WTC11 (cell line): Measurements from ENCODE around the gene MOB3A. TPM values are rescaled to one million over a fixed set of nuclear protein-coding genes. Genes with fewer than 3 reads are reported as not detected.

Experiments
- ATAC-seq: fragments of 200-7000 bp; cut with Tn5 transposase; 2 replicates; pipeline ENCODE4 v1.10.0; 2021; ENCODE audit warnings: mild to moderate bottlenecking, moderate library complexity
- CTCF ChIA-PET: fragments of 300-600 bp; sonication (Branson Sonifier 250); formaldehyde crosslinking; loops from one replicate; lab custom pipeline; 2021; ENCODE audit warnings: antibody characterized with exemption; lab: Charles Lee
- POLR2A ChIA-PET: fragments of 350-600 bp; sonication (Branson Sonifier 250); formaldehyde crosslinking; loops from one replicate; lab custom pipeline; 2021; ENCODE audit warnings: antibody characterized with exemption; lab: Charles Lee
- DNase-seq: peaks from one replicate; pipeline ENCODE4 v3.0.0; 2021; ENCODE audit warnings: low spot score
- H3K27ac Mint-ChIP-seq: 2 replicates; pipeline ENCODE4 v1.8.0; 2021; ENCODE audit warnings: mixed read lengths
- H3K27me3 Mint-ChIP-seq: 2 replicates; pipeline ENCODE4 v1.8.0; 2021; ENCODE audit warnings: low read depth, mild to moderate bottlenecking, moderate library complexity, mixed read lengths
- H3K36me3 Mint-ChIP-seq: 2 replicates; pipeline ENCODE4 v1.8.0; 2021; ENCODE audit warnings: mixed read lengths
- H3K4me1 Mint-ChIP-seq: 2 replicates; pipeline ENCODE4 v1.8.0; 2022; ENCODE audit warnings: mixed read lengths
- H3K4me3 Mint-ChIP-seq: 2 replicates; pipeline ENCODE4 v1.8.0; 2021; ENCODE audit warnings: mild to moderate bottlenecking, moderate library complexity, mixed read lengths
- H3K9me3 Mint-ChIP-seq: 2 replicates; pipeline ENCODE4 v1.8.0; 2021; ENCODE audit warnings: mixed read lengths
- ATF1 ChIP-seq: sonication (generic); formaldehyde crosslinking; IDR thresholded peaks from 2 replicates; pipeline ENCODE4 v1.8.1; 2023; ENCODE audit warnings: mild to moderate bottlenecking, moderate library complexity, missing genetic modification reagents
- CBFB ChIP-seq: sonication (generic); formaldehyde crosslinking; IDR thresholded peaks from 2 replicates; pipeline ENCODE4 v1.8.1; 2022; ENCODE audit warnings: mild to moderate bottlenecking, low read depth, missing genetic modification reagents
- CREB1 ChIP-seq: sonication (generic); formaldehyde crosslinking; IDR thresholded peaks from 2 replicates; pipeline ENCODE4 v1.8.0; 2023; ENCODE audit warnings: mild to moderate bottlenecking, missing genetic modification reagents
- CREM ChIP-seq: sonication (generic); formaldehyde crosslinking; IDR thresholded peaks from 2 replicates; pipeline ENCODE4 v1.8.1; 2022; ENCODE audit warnings: mild to moderate bottlenecking, missing genetic modification reagents, moderate library complexity
- FOXK1 ChIP-seq: sonication (generic); formaldehyde crosslinking; IDR thresholded peaks from 2 replicates; pipeline ENCODE4 v1.8.0; 2022; ENCODE audit warnings: mild to moderate bottlenecking, moderate library complexity, missing genetic modification reagents
- FOXP1 ChIP-seq: sonication (generic); formaldehyde crosslinking; IDR thresholded peaks from 2 replicates; pipeline ENCODE4 v1.8.0; 2022; ENCODE audit warnings: missing genetic modification reagents, mild to moderate bottlenecking, moderate library complexity, borderline replicate concordance
- GABPB1 ChIP-seq: sonication (generic); formaldehyde crosslinking; IDR thresholded peaks from 2 replicates; pipeline ENCODE4 v1.8.1; 2023; ENCODE audit warnings: mild to moderate bottlenecking, missing genetic modification reagents
- JUN ChIP-seq: sonication (generic); formaldehyde crosslinking; IDR thresholded peaks from 2 replicates; pipeline ENCODE4 v1.8.0; 2023; ENCODE audit warnings: mild to moderate bottlenecking, missing genetic modification reagents
- NFE2L1 ChIP-seq: sonication (generic); formaldehyde crosslinking; IDR thresholded peaks from 2 replicates; pipeline ENCODE4 v1.8.1; 2023; ENCODE audit warnings: missing genetic modification reagents
- NR1H2 ChIP-seq: sonication (generic); formaldehyde crosslinking; IDR thresholded peaks from 2 replicates; pipeline ENCODE4 v1.9.0; 2021; ENCODE audit warnings: mild to moderate bottlenecking, moderate library complexity, missing genetic modification reagents
- PRRX2 ChIP-seq: fragments of 250-450 bp; sonication (Bioruptor Pico); IDR thresholded peaks from 2 replicates; pipeline ENCODE4 v1.8.0; 2021; ENCODE audit warnings: mild to moderate bottlenecking
- RELA ChIP-seq: sonication (generic); formaldehyde crosslinking; IDR thresholded peaks from 2 replicates; pipeline ENCODE4 v1.8.1; 2022; ENCODE audit warnings: missing genetic modification reagents, mild to moderate bottlenecking, borderline replicate concordance
- TCF7 ChIP-seq: sonication (generic); formaldehyde crosslinking; IDR thresholded peaks from 2 replicates; pipeline ENCODE4 v1.8.0; 2022; ENCODE audit warnings: mild to moderate bottlenecking, low read depth, missing genetic modification reagents, moderate library complexity
- ZNF423 ChIP-seq: fragments of 250-450 bp; sonication (Bioruptor Pico); IDR thresholded peaks from 2 replicates; pipeline ENCODE4 v2.1.2; 2022; ENCODE audit warnings: mild to moderate bottlenecking, moderate library complexity
- total RNA-seq: library from RNA; stranded (reverse); gene quantifications from 3 replicates; pipeline ENCODE4 v1.2.3, GENCODE V29; 2021
- TF ChIP-seq, protein P1 (sequence below): sonication (generic); formaldehyde crosslinking; conservative IDR thresholded peaks from 2 replicates; pipeline ENCODE4 v1.8.1; 2022; ENCODE audit warnings: mild to moderate bottlenecking, missing genetic modification reagents
- TF ChIP-seq, protein P2 (sequence below): fragments of 250-450 bp; sonication (Bioruptor Pico); conservative IDR thresholded peaks from 2 replicates; pipeline ENCODE4 v1.9.0; 2021; ENCODE audit warnings: mild to moderate bottlenecking
- TF ChIP-seq, protein P3 (sequence below): sonication (generic); formaldehyde crosslinking; IDR thresholded peaks from 2 replicates; pipeline ENCODE4 v1.8.1; 2022; ENCODE audit warnings: low read depth, missing genetic modification reagents, borderline replicate concordance
- TF ChIP-seq, protein P4 (sequence below): sonication (generic); formaldehyde crosslinking; IDR thresholded peaks from 2 replicates; pipeline ENCODE4 v1.8.0; 2022; ENCODE audit warnings: mild to moderate bottlenecking, missing genetic modification reagents
- TF ChIP-seq, protein P5 (sequence below): fragments of 250-450 bp; sonication (Bioruptor Pico); IDR thresholded peaks from 2 replicates; pipeline ENCODE4 v1.8.0; 2021; ENCODE audit warnings: mild to moderate bottlenecking
- TF ChIP-seq, protein P6 (sequence below): sonication (generic); formaldehyde crosslinking; IDR thresholded peaks from 2 replicates; pipeline ENCODE4 v1.8.1; 2023; ENCODE audit warnings: mild to moderate bottlenecking, moderate library complexity, missing genetic modification reagents

The MOB3A gene
- total RNA-seq, 1 experiment from 2014 or later = 8.1 TPM

DNA sequence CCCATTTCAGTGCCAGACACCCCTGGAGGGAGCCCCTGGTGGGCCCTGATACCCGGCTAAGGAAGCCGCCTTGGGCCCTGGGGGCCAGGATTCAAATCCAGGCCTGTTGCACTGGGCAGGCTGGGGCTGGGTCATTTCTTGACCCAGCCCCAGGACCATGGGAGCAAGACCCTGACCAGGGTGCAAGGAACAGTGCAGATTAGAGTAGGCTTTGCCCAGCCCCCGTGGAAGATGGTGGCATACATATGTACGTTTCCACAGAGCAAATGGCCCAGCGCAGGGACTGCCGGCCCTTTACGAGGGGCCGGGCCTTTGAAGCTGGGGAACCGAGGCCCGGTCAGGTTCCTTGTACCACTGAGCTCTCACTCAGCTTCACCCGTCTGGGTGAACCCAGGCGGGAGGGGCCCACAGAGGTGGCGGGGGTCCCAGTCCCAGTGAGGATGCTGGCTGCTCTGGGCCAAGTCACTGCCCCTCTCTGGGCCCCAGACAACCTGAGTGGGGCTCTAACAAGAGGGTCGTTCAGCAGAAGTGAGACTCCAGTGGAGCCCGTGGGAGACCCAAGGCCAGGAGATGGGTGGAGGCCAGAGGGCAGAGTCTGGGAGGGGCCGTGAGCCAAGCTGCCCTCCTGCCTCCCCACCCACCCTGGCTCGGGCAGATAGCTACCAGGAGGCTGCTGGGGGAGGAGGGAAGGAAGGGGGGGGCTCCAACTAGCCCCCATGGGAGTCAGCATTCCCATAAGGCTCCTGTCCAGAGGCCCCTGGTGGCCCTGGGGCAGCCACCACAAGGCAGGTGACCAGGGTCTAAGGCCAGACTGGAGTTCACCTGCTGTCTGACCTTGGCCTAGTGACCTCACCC is 47.8 kb downstream of the MOB3A start:
- POLR2A ChIA-PET = interaction anchor here (0.9 to 1.0 kb wide), 2 partner anchors 13 to 25 kb away, joined by 3 to 4 read pairs; no protein-coding TSS in a partner anchor
- Mint-ChIP-seq H3K36me3 (0 out of 2 replicates have a peak, but pooled peaks cover 2% of the 10 kb centered on the region), H3K4me3 (peak overlapping the region; percentile 18), H3K27ac (no peak overlapping the region), H3K9me3 (no peaks in the 10 kb centered on the region), H3K4me1 (peaks cover 8% of the 10 kb centered on the region), H3K27me3 (no peaks in the 10 kb centered on the region)
- DNase-seq (no peak), ATAC-seq (no peak)
- CTCF ChIA-PET = no interaction called here
- TF ChIP-seq ZNF423 = no peak
- no peak for TF ChIP-seq CREM
- no peak for TF ChIP-seq FOXP1 (CRISPR knock-in tag)
- no peak for TF ChIP-seq TCF7
- TF ChIP-seq FOXK1 = no peak
- TF ChIP-seq, protein P1, sequence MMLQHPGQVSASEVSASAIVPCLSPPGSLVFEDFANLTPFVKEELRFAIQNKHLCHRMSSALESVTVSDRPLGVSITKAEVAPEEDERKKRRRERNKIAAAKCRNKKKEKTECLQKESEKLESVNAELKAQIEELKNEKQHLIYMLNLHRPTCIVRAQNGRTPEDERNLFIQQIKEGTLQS (CRISPR knock-in tag) = no peak
- TF ChIP-seq, protein P2, sequence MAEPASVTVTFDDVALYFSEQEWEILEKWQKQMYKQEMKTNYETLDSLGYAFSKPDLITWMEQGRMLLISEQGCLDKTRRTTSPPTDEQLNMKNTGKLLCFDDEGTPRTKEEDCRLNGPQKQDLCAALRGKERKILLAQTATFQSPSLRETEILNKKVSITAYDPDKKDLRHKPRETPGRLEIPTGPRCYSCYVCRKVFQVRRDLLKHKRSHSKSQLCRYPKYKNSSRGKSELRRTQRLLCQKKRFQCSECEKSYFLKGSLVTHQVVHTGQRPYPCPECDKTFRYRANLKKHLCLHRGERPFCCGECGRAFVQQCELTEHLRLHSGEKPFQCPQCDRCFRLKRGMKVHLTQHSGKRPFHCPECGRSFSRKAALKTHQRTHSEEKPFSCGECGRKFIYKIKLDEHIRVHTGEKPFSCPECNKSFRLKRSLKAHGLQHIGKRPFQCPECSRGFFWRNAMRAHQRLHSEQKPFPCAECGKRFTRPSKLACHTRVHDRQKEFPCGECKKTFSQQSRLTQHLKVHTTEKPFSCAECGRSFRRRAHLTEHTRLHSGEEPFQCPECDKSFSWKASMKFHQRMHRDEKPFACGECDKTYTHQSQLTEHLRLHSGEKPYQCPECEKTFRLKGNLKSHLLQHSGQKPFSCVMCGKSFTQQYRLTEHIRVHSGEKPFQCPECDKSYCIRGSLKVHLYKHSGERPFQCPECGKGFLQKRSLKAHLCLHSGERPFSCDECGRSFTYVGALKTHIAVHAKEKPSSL (CRISPR knock-in tag) = no peak
- TF ChIP-seq, protein P3, sequence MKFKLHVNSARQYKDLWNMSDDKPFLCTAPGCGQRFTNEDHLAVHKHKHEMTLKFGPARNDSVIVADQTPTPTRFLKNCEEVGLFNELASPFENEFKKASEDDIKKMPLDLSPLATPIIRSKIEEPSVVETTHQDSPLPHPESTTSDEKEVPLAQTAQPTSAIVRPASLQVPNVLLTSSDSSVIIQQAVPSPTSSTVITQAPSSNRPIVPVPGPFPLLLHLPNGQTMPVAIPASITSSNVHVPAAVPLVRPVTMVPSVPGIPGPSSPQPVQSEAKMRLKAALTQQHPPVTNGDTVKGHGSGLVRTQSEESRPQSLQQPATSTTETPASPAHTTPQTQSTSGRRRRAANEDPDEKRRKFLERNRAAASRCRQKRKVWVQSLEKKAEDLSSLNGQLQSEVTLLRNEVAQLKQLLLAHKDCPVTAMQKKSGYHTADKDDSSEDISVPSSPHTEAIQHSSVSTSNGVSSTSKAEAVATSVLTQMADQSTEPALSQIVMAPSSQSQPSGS (CRISPR knock-in tag) = no peak
- TF ChIP-seq GABPB1 (CRISPR knock-in tag) = no peak
- TF ChIP-seq RELA (CRISPR knock-in tag) = no peak
- TF ChIP-seq, protein P4, sequence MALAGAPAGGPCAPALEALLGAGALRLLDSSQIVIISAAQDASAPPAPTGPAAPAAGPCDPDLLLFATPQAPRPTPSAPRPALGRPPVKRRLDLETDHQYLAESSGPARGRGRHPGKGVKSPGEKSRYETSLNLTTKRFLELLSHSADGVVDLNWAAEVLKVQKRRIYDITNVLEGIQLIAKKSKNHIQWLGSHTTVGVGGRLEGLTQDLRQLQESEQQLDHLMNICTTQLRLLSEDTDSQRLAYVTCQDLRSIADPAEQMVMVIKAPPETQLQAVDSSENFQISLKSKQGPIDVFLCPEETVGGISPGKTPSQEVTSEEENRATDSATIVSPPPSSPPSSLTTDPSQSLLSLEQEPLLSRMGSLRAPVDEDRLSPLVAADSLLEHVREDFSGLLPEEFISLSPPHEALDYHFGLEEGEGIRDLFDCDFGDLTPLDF (CRISPR knock-in tag) = no peak
- TF ChIP-seq NR1H2 (CRISPR knock-in tag) = no peak
- no peak for TF ChIP-seq ATF1 (CRISPR knock-in tag)
- TF ChIP-seq, protein P5, sequence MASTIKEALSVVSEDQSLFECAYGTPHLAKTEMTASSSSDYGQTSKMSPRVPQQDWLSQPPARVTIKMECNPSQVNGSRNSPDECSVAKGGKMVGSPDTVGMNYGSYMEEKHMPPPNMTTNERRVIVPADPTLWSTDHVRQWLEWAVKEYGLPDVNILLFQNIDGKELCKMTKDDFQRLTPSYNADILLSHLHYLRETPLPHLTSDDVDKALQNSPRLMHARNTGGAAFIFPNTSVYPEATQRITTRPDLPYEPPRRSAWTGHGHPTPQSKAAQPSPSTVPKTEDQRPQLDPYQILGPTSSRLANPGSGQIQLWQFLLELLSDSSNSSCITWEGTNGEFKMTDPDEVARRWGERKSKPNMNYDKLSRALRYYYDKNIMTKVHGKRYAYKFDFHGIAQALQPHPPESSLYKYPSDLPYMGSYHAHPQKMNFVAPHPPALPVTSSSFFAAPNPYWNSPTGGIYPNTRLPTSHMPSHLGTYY (CRISPR knock-in tag) = no peak
- TF ChIP-seq NFE2L1 (CRISPR knock-in tag) = no peak
- TF ChIP-seq JUN (CRISPR knock-in tag) = no peak
- TF ChIP-seq, protein P6, sequence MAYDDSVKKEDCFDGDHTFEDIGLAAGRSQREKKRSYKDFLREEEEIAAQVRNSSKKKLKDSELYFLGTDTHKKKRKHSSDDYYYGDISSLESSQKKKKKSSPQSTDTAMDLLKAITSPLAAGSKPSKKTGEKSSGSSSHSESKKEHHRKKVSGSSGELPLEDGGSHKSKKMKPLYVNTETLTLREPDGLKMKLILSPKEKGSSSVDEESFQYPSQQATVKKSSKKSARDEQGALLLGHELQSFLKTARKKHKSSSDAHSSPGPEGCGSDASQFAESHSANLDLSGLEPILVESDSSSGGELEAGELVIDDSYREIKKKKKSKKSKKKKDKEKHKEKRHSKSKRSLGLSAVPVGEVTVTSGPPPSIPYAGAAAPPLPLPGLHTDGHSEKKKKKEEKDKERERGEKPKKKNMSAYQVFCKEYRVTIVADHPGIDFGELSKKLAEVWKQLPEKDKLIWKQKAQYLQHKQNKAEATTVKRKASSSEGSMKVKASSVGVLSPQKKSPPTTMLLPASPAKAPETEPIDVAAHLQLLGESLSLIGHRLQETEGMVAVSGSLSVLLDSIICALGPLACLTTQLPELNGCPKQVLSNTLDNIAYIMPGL (CRISPR knock-in tag) = no peak
- no peak for TF ChIP-seq PRRX2 (CRISPR knock-in tag)
- TF ChIP-seq CREB1 (CRISPR knock-in tag) = no peak
- no peak for TF ChIP-seq CBFB (CRISPR knock-in tag)
